GM21423 (cell line): ENCODE results near the gene SMAD3.

ENCODE experiments used
- ATAC-seq: cut with Tn5 transposase; IDR thresholded peaks from one replicate; pipeline ENCODE4 v1.9.1; 2021; ENCODE audit warnings: mild to moderate bottlenecking, moderate library complexity; ENCODE audit not compliant: unreplicated experiment

SMAD3 gene

DNA sequence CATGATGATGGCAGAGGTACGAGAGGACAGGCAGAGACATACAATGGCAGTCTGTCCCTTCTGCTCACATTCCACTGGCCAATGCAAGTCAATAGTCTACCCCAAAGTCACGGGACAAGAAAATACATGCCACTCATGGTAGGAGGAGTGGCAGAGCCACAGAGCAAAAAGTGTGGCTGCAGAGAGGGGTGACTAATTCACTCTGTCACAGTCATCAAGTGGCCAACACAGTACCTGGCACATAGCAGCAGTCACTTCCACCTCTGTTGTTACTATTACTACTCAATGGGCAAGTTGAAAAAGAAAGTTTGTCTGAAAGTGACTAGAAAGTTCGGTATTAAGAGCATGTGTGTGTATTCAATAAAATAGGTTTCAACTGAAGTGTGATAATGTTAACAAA, 91.4 kb downstream of the SMAD3 start:
- no peak for ATAC-seq

- no peak for ATAC-seq
Observed at GRCh38 chr15:67157521-67158252, 92.3 kb downstream of the SMAD3 start.

DNA sequence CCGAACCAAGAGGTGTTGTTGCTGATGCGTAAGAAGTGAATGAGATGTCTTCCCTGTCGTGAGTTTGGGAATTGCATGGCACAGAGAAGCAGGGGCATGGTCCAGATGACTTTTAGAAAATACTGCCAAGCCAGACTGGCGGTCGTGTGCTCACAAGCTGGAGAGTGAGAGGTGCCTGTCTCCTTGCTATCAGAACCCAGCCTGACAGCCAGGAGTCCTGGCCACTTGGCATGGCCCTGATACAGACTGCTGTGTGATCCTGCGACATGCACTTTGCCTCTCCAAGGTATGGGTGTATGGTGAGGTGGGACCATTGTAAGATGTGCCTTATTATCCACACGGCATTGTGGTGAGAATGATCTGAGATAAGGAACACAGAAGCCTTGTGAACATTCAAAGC, 93.0 kb downstream of the SMAD3 start:
- no peak for ATAC-seq

GRCh38 chr15:67161412-67161811, 96.0 kb downstream of the SMAD3 start:
- no peak for ATAC-seq

- ATAC-seq, result no peak
Observed at GRCh38 chr15:67161881-67162280, 96.5 kb downstream of the SMAD3 start.

GRCh38 chr15:67163180-67163579, 97.8 kb downstream of the SMAD3 start:
- ATAC-seq, result no peak

GRCh38 chr15:67164401-67164791, 99.0 kb downstream of the SMAD3 start:
- ATAC-seq, result no peak

DNA sequence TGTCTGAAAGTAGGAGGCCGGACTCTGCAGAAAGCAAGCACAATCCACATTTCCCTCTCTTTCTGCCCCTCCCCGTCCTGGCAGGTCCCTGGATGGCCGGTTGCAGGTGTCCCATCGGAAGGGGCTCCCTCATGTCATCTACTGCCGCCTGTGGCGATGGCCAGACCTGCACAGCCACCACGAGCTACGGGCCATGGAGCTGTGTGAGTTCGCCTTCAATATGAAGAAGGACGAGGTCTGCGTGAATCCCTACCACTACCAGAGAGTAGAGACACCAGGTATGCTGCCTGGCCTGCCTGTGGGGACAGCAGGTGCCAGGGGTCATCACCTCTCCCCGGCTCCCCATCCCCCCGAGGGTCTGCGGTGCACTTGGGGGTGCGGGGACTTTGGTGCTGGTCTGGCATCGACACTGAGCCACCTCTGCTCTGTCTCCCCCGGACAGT, 99.4 kb downstream of the SMAD3 start:
- ATAC-seq, result no peak

GRCh38 chr15:67165254-67166253, 100.2 kb downstream of the SMAD3 start:
- ATAC-seq, result no peak

- ATAC-seq, result no peak
Observed at GRCh38 chr15:67166280-67167009, 101.0 kb downstream of the SMAD3 start.

- ATAC-seq, result no peak
Observed at GRCh38 chr15:67167091-67167490, 101.7 kb downstream of the SMAD3 start.

DNA sequence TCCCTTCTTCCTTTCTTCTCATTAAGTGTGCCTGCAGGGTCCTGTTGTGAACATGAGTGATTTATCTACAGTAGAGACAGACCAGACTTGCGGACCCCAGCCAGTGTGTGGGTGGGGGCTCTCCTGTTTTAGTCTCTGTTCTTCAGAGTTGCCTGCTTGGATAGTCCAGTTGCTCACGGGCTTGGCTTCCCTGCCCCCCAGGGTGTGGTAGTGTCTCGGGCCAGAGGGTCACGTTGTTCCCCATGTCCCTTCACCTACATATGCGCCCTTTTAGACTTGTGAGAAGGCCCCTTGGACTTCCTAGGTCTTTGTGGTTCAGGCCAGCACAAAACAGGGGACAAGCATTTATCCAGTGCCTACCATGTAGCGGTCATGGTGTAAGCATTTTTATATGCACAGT, 103.3 kb downstream of the SMAD3 start:
- ATAC-seq, result no peak

DNA sequence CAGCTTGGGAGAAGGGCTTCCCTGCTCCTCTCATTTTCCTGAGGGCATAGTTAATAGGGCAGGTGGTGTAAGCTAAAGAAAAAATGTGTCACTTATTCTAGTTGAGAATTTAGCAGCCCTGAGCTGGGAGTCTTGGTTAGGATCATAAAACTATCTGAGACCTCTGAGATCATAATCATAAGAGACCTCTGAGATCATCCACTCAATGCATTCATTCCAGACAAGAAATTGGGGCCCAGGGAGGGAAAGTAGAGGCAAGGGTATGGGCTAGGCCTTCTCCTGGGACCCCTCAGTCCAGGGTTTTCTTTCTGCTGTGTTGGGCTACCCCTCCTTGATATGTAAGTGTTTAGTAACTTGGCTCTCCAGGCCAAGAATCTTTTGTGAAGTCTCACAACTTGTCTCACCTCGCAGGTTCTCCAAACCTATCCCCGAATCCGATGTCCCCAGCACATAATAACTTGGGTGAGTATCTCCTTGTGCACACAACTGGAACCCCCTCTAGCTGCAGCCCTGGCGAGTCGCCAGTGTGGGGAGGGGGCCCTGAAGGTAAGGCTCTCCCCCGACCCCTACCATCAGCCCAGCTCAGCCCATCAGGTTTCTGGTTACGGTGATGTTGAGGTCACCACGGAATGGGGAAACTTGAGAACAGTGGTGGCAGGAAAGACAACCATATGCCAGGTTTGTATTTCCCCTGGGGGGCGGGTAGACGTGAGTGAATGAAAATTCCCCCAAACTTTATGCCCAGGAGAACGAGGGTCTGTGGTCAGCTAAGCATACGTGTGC, 104.9 kb downstream of the SMAD3 start:
- no peak for ATAC-seq

DNA sequence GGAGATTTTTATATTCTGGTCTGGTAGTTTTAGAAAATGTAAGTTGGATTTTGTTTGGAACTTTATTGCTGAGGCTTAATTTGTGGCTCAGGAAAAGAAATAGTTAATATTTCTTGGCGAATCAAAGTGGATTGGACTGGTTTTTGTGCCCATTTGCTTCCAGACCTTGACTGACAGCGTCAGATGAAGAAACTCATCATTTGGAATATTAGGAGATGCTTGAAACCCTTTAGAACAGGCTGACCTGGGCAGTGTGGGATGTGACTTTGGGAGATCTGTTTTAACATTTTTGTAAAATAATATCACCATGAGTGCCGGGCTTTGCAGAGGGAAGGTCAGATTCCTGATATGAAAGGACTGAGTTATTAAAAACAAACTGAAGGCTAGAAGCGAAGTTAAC, 106.1 kb downstream of the SMAD3 start:
- ATAC-seq, result no peak

GRCh38 chr15:67172172-67172571, 106.8 kb downstream of the SMAD3 start:
- ATAC-seq, result no peak

DNA sequence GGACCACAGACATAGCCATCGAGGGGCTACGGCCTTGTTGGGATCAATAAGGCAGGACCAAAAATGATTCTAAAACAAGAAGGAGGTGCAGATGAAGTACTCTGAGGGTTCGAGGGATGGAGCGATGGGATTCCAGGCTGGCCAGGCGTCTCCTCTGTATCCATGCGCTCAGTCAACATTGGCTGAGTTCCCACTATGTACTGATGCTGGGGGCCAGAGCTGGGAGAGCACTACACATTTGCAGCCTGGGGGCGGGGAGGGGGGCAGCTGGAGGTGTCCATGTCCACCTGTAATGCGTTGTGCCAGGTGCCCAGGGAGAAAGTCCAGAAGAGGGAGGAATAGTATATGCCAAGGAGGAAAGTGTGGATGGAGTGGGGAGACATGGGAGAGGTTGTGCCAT, 107.6 kb downstream of the SMAD3 start:
- ATAC-seq, result no peak

GRCh38 chr15:67173786-67174185, 108.4 kb downstream of the SMAD3 start:
- no peak for ATAC-seq

GRCh38 chr15:67174446-67174845, 109.0 kb downstream of the SMAD3 start:
- no peak for ATAC-seq

GRCh38 chr15:67174864-67175573, 109.6 kb downstream of the SMAD3 start:
- ATAC-seq, result no peak

- no peak for ATAC-seq
Observed at GRCh38 chr15:67175643-67176071, 110.3 kb downstream of the SMAD3 start.
